ENCODE data around the gene TGIF2.

The TGIF2 gene

DNA sequence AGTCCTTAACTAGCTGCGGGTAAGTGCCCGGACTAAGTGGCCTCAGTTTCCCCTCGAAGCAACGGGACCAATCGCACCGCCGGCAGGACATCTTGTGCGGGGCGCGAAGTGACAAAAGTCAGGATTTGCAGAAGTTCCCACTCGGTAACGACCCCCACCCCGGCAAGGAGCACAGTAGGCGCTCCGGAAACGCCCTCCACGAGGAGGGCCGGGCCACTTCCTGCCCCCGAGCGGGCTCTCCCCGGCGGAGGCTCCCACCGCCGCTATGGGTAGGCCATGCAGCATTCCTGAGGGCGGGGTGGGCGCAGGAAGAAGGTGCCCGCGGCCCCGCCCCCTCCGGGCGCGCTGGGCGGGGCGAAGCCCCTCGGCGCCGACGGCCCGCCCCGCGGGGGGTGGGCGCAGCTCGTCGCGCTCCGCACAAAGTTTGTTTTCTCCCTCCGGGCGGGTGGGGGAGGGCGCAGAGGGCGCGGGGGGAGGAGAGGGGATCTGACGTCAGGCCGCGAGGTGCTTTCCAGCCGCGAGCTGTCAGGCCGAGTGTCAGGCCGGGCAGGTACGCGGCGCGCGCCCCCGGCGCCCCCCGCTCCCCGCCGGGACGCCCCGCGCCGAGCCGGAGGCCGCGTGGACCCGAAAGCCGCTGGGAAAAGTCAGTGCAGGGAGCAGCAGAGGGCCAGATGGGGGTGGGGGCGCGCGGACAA is at the start of gene TGIF2:
Gene TGIF2, plus strand, starts transcription at position 495 of the 695 bp plus-strand sequence. CDS start 5,178 bp downstream, outside the sequence.
- peak; percentile 95 for DNase-seq (ENCODE audit: low spot score)

DNA sequence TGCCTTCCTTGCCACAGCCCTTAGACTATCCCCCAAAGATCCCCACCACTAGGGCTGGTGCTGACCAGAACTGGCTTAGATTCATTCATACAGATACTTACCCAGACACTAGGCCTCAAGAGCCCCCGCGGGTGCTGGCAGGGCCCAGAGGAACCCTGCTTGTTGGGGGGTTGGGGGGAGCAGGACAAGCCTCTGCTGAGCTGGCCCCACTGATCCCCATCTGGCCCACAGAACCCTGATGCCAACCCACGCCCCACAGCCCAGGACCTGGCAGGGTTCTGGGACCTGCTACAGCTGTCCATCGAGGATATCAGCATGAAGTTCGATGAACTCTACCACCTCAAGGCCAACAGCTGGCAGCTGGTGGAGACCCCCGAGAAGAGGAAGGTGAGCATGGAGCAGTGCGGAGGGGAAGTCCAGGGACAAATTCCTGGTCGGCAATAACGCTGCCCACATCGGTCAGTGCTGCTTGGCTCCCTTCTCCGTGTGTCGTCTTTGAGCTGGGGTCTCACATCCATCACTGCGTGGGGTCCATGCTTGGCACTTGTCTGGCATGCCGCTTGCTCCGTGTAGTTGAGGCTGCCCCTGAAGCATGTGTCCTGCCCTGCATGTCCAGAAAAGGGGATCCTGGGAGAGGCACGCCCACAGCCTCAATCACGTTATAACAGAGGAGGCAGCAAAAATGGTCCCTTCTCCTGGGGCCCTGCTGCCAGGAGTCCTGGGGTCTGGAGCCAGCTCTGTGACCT is 47.6 kb upstream of the TGIF2 start:
- DNase-seq (ENCODE audit: low spot score), result no peak

DNA sequence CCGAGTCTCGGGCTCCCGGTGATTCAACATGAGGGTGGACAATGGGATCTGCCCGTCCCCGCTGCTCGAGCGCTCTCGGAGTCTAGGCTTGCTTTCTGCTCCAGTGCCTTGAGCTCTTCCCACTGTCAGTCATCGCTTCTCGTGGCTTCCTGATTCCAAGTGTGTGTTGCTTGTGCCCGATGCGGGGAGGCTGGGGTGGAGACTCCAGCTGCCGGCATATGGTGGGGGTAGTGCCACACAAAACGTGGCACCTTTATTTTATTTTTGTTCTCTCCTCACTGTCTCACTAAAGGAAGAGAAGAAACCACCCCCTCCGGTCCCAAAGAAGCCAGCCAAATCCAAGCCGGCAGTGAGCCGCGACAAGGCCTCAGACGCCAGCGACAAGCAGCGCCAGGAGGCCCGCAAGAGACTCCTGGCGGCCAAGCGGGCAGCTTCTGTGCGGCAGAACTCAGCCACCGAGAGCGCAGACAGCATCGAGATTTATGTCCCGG is 46.8 kb upstream of the TGIF2 start:
- DNase-seq (ENCODE audit: low spot score), result no peak

DNA sequence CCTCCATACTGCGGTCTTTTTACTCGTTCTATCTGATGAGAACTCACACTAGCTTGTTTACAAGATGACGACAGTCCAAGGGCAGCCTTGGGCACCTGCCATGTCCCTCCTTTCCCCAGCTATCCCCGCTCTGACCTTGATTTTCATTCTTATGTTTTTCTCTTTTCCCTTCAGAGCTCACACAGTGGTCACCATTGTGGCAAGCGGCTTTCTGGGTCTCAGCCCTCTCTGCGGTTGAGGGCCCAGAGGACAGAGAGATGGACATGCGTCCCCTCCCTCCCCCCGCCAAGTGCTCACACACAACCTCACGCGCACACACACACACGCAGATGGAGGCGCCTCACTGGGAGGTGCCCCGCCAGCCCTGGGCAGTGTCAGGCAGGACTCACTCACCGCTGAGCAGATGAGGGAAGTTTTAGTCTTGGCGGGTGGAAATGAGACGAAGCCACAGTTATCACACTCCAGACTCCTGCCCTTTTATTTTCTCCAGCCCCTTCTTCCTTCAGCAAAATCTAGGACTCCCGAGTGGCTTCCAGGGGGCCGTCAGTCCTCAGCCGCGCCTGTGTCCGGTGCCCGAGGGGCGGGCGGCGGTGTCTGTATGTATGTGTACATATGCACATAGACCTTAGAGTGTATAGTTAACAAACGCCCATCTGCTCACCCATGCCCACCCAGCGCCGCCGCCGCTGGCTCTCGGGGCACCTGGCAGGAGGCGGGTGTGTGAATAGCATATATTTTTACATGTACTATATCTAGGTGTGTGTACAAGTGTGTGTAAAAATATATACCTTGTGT is 45.9 kb upstream of the TGIF2 start:
- no peak for DNase-seq (ENCODE audit: low spot score)

DNA sequence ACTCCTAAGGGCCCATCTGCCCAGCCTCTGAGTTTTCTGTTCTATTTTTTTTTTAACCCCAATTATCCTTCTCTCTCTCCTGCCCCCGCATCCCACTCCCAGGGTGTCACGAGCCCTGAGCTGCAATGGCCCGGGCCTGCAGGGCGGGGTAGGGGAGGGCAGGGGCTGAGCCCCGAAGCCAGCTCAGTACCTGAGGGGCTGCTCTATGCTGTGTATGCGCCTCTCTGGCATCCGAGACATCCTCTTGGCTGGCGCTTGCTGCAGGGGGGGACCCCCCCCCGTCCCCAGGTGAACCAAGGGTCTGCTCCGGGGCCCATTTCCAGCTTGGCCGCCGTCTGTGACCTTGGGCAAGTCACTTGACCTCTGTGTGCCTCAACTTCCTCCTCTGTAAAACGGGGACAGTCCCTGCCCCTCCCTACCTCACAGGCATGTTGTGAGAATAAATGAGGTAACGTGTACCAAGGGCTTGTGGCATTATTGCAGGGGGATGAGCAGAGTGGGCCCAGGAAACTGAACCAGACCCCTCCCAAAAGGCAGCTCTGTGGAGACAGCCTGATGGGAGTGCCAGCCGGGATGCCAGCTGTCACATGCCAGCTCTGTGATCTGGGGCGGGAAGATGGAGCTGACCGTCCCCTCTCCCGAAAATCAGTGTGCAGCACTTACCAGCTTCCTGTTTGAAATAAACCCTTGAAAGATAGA is 45.1 kb upstream of the TGIF2 start:
- DNase-seq (ENCODE audit: low spot score), result no peak

DNA sequence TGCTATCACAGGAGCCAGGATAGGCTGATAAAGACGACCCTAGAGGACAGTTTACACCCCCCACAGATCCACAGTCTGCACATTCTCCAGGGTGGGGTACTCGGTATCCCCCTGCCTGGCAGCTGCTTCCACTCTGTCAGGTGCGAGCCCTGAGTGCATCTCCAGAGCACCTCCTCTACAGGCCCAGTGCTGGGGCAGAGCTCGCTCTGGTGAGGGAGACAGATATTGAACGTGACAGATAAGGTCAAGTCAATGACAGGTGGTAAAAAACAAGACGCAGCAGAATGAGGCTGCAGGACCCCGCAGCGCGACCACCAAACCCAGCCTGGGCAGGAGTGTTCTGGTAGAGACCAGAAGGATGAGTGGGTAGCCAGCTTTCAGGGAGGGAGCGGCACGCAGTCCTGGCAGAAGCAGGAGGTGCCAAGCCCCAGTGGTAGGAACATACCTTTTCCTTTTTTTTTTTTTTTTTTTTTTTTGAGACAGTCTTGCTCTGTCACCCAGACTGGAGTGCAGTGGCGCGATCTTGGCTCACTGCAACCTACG is 44.5 kb upstream of the TGIF2 start:
- DNase-seq (ENCODE audit: low spot score), result no peak

DNA sequence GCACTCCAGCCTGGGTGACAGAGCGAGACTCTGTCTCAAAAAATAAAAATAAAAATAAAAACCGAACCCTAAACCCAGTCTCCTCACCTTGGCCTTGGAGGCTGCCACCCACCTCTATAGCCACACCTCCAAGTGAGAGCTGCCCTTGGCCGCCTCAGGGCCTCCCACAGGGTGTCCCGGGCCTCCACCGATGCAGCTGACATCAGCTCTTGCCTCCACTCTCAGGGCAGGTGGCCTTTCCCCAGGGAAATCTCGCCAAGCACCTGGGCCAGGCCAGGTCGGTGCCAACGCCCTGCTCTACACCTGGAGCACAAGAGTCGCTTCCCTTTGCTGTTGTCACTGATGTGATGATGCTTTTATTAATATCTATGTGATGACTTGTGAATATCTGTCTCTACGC is 41.0 kb upstream of the TGIF2 start:
- DNase-seq (ENCODE audit: low spot score), result no peak

DNA sequence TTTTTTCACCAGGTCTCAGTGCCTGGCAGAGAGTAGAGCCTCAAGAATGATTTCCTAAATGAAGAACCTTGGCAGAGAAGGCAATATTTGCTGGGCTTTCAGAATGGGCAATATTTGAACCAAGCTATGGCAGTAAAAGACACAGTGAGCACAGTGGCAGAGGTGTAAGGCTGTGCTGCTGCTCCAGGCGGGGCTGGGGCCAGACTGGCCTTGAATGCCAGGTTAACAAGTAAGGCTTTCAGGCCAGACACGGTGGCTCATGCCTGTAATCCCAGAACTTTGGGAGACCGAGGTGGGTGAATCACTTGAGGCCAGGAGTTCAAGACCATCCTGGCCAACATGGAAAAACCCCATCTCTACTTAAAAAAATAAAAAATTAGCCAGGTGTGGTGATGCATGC is 40.6 kb upstream of the TGIF2 start:
- DNase-seq (ENCODE audit: low spot score), result no peak

DNA sequence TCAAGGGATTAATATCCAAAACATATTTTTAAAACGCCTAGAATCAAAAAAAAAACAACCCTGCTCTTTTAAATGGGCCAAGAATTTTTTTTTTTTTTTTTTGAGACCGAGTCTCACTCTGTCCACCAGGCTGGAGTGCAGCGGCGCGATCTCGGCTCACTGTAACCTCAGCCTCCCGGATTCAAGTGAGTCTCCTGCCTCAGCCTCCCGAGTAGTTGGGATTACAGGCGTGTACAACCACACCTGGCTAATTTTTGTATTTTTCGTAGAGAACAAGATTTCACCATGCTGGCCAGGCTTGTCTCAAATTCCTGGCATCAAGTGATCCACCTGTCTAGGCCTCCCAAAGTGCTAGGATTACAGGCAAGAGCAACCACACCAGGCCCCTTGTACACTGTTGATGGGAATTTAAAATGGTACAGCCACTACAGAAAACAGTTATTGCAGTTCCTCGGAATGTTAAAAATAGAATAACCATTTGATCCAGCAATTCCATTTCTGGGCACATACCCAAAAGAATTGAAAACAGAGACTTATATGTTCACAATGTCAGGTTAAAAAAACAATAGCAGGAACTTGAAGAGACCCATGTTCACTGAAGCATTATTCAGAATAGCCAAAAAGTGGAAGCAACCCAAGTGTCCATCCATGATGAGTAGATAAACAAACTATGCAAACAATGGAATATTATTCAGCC is 35.2 kb upstream of the TGIF2 start:
- no peak for DNase-seq (ENCODE audit: low spot score)

DNA sequence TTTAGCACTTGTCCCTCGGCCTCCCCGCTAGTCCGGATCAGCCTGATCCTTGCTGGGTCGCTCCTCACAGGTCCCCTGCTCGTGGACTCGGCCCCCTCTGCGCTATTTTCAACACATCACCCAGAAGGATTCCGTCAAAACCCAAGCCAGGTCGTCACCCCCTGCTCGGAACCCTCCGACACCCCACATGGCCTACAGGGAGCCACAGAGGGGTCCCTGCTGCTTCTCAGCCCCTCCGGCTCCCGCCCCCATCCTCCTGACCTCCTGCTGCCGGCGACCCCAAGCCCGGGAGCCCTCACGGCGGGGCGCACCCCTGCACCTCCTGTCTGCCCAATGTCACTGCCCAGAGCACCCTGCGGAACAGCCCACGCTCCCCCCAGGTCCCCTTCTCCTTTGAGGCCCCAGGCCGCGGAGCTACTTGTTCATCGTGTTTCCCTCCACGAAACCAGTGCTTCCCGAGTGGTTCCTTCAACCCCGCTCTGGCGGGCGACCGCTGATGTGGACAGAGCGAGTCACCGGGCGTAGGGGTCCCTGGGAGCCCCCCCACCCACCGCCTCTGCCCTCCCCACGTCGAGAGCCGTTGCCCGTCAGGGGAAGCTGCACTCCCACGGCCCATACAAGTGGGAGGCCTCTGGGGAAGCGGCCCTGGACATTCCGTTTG is 32.7 kb upstream of the TGIF2 start:
- DNase-seq (ENCODE audit: low spot score), result peak; percentile 63

DNA sequence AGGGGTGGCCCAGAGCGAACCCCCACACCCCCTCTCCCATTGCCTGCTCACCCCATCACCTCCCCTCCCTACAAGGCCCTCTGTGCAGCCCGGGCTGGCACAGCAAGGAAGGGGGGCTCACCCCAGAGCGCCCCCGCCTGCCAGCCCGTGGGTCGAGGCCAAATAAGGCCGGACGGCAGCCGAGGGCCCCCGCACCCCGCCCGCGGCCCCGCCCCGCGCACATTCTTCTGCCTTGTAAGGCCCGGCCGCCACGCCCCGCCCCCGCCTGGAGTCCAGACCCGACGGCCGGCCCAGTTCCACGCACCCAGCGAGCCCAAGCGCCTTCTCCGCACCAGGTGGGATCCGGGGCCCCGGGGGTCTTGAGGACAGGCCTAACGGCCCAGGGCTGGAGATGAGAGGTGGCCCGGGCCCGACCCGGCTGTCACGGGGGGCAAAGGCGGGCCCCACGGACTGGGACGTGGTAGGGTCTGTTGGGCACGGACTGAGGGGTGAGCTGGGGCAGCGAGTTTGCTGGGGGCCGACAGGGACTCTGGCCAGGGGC is 32.1 kb upstream of the TGIF2 start, which contains the start of gene MYL9:
Gene MYL9, plus strand, starts transcription at position 293 of the 541 bp plus-strand sequence. CDS start 3,366 bp downstream, outside the sequence.
- peak; percentile 88 for DNase-seq (ENCODE audit: low spot score)

DNA sequence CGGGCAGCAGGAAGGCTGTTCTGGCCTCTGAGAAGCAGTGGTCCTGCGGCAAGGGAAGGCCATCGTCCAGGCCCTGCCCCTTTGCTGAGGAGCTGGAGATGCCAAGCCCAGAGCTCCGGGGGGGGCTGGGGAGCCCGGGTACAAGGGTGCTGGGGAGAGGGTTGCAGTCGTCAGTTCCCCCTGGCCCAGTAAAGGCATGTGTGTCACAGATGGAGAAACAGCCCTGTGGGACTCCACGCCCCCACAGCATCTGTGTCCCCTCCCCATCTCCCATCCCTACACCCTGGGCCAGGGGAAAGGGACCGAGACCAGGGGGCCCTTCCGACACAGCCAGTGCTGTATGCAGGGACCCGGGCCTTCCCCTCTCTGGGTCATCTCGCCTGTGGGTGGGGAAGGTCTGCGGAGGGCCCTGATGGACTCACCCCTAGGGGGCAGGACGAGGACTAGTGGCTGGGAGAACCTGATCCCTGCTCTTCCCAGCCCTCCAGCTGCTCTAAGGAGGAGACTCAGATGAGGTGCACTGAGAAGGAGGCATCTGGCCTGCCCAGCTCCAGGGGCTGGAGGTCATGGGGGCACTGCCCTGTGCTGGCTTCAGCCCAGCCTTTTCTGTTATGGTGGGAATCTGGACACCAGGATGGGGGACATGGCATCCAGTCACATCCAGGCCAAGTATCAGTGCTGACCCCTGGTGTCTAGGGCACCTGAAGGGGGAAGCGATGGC is 31.5 kb upstream of the TGIF2 start:
- DNase-seq (ENCODE audit: low spot score), result peak; percentile 83

DNA sequence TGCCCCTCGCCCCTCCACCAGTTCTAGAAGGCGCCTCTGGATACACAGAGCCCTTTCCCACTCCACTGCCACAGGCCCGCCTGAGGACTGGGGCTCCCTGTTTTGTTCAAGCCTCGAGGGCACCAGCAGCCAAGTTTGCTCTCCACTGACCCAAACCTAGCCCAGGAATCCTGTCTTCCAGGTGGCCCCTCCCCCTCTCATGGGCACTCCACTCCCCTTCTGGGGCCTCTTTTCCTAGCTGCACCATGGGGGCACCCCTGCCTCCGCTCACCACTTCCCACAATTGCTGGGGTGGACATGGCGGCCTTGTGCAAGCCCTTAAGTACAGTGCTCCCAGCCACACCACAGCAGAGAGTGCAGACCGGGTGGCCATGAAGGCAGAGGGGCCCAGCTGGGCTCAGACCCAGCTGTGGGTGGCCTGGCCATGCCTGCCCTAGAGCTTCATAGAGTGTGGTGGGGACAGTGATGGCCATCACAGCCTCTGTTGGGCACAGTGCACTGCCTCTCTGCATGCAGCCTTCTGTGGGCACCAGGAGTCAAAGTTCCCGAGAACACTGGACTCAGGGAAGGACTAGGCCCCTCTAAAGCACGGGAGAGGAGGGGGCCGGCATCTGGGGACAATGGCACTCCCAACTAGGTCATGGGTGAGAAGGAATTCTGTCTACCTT is 30.7 kb upstream of the TGIF2 start:
- no peak for DNase-seq (ENCODE audit: low spot score)

DNA sequence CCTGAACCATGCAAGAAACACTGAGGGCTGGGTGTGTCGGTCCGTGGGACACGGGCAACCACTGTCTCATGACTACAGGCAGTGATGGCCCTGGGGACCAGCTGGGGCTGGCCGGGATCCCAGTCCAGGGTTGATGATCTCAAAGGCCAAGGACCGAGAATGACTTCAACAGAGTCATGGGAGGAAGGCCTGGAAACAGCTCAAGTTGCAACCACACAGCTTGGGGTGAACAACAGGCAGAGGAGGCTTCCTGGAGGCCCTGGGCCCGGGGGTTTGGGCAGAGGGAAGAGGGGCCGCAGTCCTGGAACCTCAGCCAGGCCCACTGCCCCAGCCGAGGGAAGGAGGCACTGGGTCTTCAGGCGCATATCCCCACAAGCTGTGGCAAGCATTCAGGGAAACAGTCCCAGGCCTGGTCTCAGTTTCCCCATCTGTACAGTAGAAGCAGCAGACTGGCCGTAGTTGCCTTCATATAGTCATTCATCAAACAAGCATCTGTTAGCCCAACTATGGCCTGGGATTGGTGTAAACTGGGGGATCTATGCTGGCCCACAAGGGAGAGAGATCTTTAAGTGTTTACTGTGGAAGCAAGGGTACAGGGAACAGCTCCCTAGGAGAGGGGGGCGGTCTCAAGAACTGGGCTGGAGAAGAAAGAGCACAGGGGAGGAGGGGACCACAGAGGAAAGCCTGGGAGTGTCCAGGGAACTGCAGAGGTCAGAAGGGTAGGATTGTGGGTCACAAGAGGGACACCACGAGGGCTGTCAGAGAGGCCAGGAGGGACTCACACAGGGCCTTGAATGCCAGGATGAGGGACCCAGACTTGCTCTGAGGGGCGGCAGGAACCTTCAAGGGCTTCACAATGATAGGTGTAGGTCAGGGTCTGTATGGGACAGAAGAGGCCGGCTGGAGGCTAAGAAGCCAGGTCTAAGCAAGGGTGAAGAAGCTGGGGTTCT is 29.9 kb upstream of the TGIF2 start:
- no peak for DNase-seq (ENCODE audit: low spot score)

DNA sequence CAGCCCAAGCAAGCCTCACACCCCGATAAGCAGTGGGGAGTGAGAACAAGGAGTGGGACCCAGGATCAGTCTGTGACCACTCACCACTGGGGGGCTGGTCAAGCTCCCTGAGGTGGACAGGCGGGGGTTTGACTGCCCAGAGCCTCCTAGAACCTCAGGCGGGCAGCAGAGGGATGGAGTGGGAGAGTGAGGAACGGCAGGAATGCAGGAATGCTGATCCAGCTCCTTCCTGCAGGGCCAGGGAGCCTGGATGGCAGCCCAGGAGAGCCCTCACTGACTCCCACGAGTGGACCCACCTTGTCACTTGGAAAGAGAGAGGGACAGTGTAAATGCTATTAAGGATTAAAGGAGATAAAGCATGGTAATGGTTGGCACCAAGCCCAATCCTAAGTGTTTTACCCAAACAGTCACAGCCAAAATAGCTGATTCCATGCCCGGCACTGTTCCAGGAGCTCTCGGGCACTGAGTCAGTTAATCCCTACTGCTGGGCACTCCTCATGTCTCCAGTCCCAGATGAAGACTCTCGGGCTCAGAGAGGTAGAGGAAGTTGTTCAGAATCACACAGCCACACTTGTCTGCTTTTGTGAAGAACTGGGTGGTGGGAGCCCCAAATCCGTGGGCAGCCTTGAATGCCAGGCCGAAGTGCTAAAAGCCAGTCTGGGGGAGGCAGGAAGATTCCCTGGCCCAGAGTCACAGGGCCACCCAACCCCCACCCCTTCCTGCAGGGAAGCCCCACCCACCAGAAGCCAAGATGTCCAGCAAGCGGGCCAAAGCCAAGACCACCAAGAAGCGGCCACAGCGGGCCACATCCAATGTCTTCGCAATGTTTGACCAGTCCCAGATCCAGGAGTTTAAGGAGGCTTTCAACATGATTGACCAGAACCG is 29.0 kb upstream of the TGIF2 start:
- no peak for DNase-seq (ENCODE audit: low spot score)

DNA sequence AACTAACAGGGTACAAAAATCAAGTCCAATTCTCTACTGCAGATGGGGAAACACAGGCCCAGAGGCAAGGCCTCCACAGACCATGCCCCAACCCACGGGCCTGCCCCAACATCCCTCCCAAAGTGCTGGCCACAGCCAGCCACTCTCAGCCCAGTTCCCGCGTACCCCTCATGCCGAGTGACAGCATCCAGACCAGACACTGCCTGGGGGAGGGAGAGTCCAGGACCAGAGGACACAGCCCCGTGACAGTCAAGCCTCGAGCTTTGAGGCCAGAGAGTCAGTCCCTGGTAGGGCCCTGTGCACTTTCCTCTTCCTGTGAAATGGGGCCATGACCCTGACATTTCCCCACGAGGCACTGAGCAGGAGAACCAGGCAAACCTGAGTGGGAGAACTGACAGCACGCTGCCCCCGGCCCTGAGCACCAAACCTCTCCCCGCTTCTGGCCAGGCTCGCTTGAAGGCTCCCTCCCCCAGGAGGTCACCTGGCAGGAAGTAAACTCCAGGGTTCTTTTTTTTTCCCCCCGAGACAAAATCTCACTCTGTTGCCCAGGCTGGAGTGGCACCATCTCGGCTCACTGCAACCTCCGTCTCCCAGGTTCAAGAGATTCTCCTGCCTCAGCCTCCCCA is 27.2 kb upstream of the TGIF2 start:
- DNase-seq (ENCODE audit: low spot score), result no peak
